Measurements from ENCODE around the gene FLVCR1. TPM values are rescaled to one million over a fixed set of nuclear protein-coding genes. Genes with fewer than 3 reads are reported as not detected.
A peak's percentile ranks its signal among the peaks of the same experiment; 100 is the strongest.

Gene FLVCR1
- total RNA-seq, 2 experiments from 2014 or later, result 11.9 to 12.2 TPM

DNA sequence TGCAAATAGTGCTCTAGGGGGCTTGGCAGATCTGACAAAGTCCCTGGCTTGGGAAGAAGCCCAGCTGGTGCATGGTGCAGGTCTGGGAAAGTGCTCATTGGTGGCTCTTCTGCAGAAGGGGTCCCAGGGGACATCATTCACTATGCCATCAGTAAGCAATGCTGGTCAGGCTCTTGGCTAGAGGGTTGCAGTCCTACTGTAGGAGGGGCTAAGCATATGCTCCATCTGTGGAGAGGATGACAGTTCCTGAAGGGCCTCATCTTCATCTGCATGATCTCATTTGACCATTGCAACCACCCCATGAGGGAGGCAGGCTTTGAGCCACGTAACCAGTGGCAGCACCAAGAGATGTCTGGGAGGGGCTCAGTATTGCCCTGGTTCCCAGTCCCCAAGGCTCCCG is 60.7 kb downstream of the FLVCR1 start:
- H3K27ac Mint-ChIP-seq, result no peak overlapping the region
- H3K36me3 Mint-ChIP-seq (ENCODE audit: low read depth), result no peaks in the 10 kb centered on the region
- H3K4me1 Mint-ChIP-seq (ENCODE audit: low read depth), result no peaks in the 10 kb centered on the region
- ChIA-PET CTCF (no interaction called here), POLR2A (no interaction called here)
- intact Hi-C loops (cut with micrococcal nuclease), result no loop called here
- ATAC-seq (no peak), DNase-seq (no peak)
- H3K9me3 Mint-ChIP-seq, result no peaks in the 10 kb centered on the region
- TF ChIP-seq, protein P1, sequence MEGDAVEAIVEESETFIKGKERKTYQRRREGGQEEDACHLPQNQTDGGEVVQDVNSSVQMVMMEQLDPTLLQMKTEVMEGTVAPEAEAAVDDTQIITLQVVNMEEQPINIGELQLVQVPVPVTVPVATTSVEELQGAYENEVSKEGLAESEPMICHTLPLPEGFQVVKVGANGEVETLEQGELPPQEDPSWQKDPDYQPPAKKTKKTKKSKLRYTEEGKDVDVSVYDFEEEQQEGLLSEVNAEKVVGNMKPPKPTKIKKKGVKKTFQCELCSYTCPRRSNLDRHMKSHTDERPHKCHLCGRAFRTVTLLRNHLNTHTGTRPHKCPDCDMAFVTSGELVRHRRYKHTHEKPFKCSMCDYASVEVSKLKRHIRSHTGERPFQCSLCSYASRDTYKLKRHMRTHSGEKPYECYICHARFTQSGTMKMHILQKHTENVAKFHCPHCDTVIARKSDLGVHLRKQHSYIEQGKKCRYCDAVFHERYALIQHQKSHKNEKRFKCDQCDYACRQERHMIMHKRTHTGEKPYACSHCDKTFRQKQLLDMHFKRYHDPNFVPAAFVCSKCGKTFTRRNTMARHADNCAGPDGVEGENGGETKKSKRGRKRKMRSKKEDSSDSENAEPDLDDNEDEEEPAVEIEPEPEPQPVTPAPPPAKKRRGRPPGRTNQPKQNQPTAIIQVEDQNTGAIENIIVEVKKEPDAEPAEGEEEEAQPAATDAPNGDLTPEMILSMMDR (IDR thresholded peaks at IDR 0.05), result no peak
- peaks cover 4% of the 10 kb centered on the region for H3K27me3 Mint-ChIP-seq
- H3K4me3 Mint-ChIP-seq, result no peak overlapping the region

DNA sequence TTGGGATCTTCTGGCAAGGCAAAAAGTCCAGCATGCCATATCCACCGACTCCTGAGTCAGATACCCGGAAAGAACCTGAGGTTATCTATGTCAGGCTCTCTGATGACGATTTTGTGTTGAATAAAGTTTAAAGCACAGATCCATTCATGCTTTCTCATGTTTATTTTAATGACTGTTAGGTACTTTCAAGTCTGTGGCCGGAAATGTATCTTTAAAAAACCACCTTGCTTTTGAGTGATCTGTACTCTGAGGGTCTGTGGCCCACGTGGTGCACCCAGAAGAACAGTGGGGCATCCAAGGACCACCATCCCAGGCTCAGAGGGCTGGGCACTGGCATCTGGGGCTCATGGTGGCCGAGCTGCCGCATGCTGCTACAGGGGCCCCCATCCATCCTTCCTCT is 62.2 kb downstream of the FLVCR1 start:
- intact Hi-C loops (cut with micrococcal nuclease), result no loop called here
- Mint-ChIP-seq H3K9me3 (no peaks in the 10 kb centered on the region), H3K27me3 (peaks cover 4% of the 10 kb centered on the region), H3K36me3 (ENCODE audit: low read depth) (no peaks in the 10 kb centered on the region), H3K4me3 (no peak overlapping the region), H3K27ac (no peak overlapping the region), H3K4me1 (ENCODE audit: low read depth) (no peaks in the 10 kb centered on the region)
- ChIA-PET POLR2A (no interaction called here), CTCF (interaction anchor here (1.1 to 1.3 kb wide), 2 partner anchors 29 to 74 kb away, joined by 4 read pairs; no protein-coding TSS in a partner anchor)
- DNase-seq (no peak), ATAC-seq (no peak)
- TF ChIP-seq, protein P1 (IDR thresholded peaks at IDR 0.05), result no peak

DNA sequence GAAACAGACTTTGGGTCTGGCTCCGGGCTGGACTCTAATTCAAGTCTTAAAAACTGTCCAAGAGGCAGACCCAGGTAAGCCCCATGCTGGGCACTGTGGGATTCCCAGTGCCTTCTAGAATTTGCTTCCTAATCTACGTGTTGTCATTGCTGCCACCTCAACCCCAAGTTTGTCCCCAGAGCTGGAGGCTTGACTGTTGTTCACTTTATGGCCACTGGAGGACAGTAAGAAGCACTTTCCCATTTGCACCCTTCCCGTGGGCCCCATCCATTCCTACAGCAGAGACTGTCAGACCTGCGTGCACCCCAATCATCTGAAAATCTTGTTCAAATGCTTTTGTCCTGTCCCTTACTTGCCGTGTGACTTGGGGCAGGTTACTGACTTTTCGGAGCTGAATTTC is 62.8 kb downstream of the FLVCR1 start:
- ATAC-seq (no peak), DNase-seq (peak; percentile 7)
- ChIA-PET POLR2A (no interaction called here), CTCF (interaction anchor here (1.1 to 1.3 kb wide), 3 partner anchors 14 to 74 kb away, joined by 3 to 4 read pairs (median 4); no protein-coding TSS in a partner anchor)
- Mint-ChIP-seq H3K36me3 (ENCODE audit: low read depth) (no peaks in the 10 kb centered on the region), H3K9me3 (no peaks in the 10 kb centered on the region), H3K4me3 (no peak overlapping the region), H3K27me3 (peaks cover 4% of the 10 kb centered on the region), H3K27ac (no peak overlapping the region), H3K4me1 (ENCODE audit: low read depth) (no peaks in the 10 kb centered on the region)
- intact Hi-C loops (cut with micrococcal nuclease), result no loop called here
- TF ChIP-seq, protein P1 (IDR thresholded peaks at IDR 0.05), result peak; percentile 37

DNA sequence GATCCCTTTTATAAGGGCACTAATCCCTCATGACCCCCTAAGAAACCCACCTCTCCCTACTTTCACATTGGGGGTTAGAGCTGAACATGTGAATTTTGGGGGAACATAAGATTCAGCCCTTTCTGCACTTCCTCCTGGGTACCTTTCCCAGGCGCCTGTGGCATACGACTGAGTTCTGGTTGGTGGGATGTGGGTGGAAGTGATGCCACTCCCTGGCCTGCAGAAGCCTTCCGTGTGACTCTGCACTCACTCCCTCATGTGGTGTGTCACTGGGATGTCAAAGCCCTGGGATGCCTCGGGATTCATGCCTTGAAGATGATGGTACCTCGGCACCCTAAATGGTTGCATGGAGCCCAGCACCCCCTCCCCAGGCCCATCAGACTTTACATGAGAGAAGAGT is 63.9 kb downstream of the FLVCR1 start:
- ChIA-PET CTCF (interaction anchor here (1.1 to 1.2 kb wide), 2 partner anchors 12 to 72 kb away, joined by 3 to 4 read pairs; no protein-coding TSS in a partner anchor), POLR2A (no interaction called here)
- ATAC-seq, result no peak
- no peak overlapping the region for H3K4me3 Mint-ChIP-seq
- H3K4me1 Mint-ChIP-seq (ENCODE audit: low read depth), result no peaks in the 10 kb centered on the region
- H3K9me3 Mint-ChIP-seq, result no peaks in the 10 kb centered on the region
- TF ChIP-seq, protein P1 (IDR thresholded peaks at IDR 0.05), result no peak
- H3K27me3 Mint-ChIP-seq, result peaks cover 2% of the 10 kb centered on the region
- no peak overlapping the region for H3K27ac Mint-ChIP-seq
- no peaks in the 10 kb centered on the region for H3K36me3 Mint-ChIP-seq (ENCODE audit: low read depth)
- DNase-seq, result no peak
- intact Hi-C loops (cut with micrococcal nuclease), result no loop called here

DNA sequence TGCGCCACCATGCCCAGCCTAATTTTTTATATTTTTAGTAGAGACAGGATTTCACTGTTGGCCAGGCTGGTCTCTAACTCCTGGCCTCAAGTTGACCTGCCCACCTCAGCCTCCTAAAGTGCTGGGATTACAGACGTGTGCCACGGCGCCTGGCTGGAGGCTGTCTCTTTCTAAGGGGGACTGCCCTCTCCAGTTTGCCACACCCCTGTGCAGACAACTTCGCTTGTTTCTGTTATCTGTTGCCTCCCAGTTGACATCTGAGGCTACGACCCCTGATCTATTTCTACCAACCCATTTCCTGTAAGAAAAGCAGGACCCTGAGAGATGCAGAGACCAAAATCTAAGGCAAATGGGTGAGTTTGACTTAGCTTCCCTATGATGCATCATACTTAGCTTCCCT is 68.3 kb downstream of the FLVCR1 start:
- H3K9me3 Mint-ChIP-seq, result no peaks in the 10 kb centered on the region
- peaks cover 1% of the 10 kb centered on the region for H3K27me3 Mint-ChIP-seq
- H3K27ac Mint-ChIP-seq, result no peak overlapping the region
- intact Hi-C loops (cut with micrococcal nuclease), result no loop called here
- ATAC-seq (no peak), DNase-seq (no peak)
- no peaks in the 10 kb centered on the region for H3K36me3 Mint-ChIP-seq (ENCODE audit: low read depth)
- TF ChIP-seq, protein P1 (IDR thresholded peaks at IDR 0.05), result no peak
- ChIA-PET POLR2A (no interaction called here), CTCF (no interaction called here)
- H3K4me3 Mint-ChIP-seq, result no peak overlapping the region
- no peaks in the 10 kb centered on the region for H3K4me1 Mint-ChIP-seq (ENCODE audit: low read depth)
